Activated T-helper 1 cell treated with anti-CD3 and anti-CD28 coated beads, Interleukin-2, amount 50 U/mL, for 16 hours (primary cell): ENCODE data around the gene BNIP3.

Experiments used
- DNase-seq, 2 donors: peaks; one replicate each; pipeline ENCODE4 v3.0.0-alpha.2; 2020; ENCODE audit warnings: low read depth in 1 of 2, low spot score in 1 of 2

Gene BNIP3

DNA sequence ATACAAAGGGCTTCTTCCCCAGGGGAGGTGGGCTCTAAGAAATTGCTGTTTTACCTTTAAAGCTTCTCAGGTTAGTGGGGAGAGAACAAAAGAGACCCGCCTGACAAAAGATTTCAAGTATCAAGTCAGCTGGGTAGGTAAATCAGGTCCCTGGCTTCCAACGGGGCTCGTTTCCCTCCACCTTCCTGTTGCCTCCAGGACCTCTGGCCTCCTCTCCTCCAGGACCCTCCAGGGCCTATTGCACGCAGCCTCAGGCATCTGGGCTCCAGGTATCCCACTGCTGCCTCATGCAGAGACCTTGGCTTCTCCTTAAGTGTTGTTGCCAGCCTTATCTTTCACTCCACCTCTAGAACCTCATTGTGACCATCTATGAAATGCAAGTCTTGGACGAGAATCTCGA, 2.9 kb downstream of the BNIP3 start:
- no peak for DNase-seq

DNA sequence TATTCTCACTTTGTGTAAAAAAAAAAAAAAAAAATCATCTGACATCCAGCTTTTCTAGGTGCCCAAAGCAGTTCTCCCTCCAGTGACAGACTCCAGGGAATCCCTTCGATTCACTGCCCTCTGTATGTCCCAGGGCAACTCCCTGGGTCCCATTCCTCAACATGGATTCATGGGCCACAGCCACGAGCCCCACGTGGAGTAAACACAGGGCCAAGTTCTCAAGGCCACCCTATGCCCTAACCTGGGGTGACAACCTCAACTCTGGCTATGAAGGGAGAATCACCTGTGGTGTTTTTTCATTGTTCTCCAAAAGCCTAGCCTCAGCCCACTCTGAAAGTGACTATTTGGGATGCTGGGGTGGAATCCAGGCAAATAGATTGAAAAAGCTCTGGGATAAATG, 3.4 kb downstream of the BNIP3 start:
- no peak for DNase-seq

DNA sequence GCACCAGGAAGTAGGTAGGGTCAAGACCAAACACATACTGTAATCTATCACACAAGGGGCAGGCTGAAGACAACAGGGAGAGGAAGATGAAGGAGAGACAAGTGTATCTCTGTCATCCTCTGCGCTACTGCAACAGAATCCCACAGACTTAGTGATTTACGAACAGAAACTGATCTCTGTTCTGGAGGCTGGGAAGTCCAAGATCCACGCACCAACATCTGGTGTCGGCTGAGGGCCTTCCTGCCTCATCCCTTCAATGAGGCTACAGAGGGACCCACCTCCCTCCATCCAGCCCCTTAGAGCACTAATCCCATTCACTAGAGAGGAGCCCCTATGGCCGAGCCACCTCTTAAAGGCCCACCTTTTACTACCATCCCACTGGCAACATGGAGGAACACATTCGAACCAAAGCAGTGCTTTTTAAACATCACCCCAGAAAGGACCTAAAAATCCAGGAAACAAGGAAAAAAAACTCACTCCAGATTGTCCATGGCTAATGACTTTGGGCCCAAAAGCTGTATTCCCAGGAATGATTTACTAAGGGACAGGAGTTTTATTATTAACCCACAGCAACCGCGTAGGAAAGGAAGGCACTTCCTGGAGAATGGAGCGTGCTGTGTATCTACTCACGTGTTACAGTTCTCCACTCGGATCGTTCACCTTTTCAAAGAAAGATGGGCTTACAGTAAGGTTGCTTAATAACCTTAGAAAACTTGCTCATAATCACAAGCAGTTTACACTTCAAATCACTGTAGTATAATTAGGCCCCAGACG, 4.2 kb downstream of the BNIP3 start:
- DNase-seq: no peak

DNA sequence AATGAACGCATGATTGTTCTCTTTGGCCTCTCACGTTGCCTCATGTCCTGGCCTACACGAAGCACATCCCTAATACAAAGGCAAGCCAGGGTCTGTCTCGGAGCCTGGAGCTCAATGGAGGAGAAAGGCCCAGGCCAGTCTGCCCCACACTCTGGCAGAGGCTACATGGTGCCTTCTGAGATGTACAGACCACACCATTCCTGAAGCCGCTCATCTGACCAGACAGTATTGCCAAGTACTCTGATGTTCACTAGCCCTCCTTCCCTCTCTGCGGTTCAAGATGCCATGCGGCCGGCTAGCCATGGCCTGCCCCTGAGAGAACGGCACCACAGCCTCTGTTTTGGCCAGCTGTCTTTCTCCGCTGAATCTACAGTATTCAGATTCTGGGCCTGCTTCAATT, 5.9 kb downstream of the BNIP3 start:
- no peak for DNase-seq

DNA sequence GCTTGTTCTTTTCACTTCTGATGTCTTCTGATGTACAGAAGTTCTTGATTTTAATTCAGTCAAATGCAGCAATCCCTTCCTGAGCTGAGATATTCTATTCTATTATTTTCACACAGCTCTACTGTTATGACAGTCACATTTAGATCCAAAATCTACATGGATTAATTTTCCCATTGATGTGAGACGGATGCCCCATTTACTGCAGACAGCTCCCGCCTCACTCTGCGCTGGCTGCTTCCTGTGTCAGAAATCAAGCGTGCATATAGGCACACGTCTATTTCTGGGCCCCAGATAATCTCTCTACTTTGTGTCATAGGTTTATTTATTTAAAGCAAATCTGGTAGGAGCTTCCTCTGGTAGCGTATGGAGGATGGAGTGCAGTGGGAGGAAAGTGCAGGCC, 6.7 kb downstream of the BNIP3 start:
- no peak for DNase-seq

DNA sequence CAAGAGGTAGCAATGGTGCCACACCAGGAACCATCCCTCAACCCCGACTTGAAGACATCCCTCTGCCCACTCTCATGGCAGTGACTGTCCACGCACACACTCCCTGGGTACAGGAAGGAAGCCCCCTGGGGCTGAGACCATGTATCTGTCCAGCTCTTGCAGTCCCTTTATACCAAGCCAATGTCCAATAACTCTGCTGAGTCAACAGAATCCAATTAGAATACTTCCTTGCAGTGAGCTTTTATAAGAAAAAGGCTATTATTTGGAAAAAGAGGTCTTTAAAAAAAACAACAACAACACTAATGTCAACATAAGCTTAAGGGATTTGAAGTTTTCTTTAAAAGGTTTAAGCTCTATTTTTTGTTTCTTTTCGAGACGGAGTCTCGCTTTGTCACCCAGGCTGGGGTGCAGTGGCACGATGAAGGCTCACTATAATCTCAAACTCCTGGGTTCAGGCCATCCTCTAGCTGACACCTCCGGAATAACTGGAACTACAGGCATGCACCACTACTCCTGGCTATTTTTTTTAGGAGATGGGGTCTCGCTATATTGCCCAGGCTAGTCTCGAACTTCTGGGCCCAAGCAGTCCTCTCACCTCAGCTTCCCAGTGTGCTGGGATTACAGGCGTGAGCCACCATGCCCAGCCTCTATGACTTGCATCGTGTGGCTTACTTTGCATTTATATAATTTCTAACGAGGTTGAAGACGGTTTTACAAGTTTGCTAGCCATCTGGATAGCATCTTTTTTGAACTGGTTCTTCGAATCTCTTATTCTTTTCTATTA, 7.5 kb downstream of the BNIP3 start:
- DNase-seq: no peak

DNA sequence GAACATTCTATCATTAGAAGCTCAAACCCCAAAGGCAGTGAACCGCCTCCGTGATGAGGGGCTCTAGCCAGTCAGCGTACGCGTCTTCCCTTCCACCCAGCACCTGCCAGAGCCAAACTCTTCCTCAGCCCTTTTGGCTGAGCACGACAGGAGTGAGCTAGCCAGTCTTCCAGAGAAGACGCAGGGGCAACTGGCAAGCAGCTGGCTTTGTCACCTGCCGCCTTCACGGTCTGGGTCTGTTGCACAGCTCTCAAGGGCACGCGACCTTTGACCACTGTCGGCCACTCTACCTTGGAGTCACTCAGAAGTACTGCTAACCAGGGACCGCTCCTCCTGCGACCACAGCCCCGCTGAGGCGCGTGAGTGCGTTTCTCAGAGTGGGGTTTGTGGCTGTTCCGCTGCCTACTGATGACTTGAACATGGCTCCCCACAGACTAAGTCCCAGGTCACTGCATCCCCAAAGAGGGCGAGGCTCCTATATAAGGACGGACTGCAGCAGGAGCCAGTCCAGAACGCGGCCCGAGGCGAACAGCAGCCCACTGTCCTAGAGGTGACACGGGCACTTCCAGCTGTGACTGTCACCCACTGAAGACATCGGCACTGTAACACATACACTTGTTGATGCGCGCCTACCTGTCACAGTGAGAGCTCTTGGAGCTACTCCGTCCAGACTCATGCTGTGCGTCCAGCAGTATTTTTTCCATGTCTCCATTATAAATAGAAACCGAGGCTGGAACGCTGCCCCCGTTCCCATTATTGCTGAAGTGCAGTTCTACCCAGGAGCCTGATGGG, 8.4 kb downstream of the BNIP3 start:
- DNase-seq: no peak

DNA sequence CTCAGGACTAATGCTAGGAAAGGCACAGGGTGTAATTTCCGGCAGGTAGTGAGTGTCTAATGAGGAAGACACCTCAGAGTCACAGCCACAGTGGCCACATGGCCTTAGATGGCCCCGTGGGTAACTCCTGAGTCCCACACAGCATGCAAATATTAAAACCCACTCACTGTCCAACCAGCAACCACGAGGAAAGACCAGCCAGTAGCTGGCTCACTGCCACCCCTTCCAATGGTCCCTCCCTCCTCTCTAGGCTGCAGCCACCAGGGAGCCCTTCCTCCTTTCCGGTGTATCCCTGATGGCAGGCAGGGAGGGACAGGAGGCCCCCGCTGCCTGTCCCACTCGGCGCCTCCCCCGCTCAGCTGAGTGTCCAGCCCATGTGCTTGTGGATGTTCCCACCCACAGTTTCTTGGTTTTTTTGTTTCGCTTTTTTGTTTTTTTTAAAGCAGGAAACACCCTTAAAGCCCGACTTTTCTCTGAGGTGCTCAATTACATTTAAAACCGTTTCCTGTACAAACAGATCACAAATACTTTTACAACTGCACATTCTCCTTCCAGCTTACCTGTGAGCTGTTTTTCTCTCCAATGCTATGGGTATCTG, 9.2 kb downstream of the BNIP3 start:
- no peak for DNase-seq

DNA sequence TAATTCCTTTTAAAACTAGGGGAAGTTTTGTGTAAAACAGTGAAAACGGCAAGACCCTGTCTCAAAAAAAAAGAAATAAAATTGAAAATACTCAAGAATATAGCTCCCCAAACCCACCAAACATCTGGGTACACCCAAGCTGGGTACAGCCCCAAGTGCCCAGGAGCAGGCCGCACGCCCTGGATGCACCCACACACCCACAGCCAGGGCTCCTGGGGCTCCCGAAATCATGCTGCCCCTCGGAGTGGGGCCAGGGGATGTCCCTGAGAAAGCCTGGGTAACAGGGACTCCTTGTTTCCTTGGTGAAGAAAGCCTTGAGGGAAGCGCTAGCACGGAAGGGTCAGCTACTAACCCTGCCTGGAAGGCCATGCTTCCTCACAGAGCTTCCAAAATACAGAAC, 10.1 kb downstream of the BNIP3 start:
- no peak for DNase-seq

DNA sequence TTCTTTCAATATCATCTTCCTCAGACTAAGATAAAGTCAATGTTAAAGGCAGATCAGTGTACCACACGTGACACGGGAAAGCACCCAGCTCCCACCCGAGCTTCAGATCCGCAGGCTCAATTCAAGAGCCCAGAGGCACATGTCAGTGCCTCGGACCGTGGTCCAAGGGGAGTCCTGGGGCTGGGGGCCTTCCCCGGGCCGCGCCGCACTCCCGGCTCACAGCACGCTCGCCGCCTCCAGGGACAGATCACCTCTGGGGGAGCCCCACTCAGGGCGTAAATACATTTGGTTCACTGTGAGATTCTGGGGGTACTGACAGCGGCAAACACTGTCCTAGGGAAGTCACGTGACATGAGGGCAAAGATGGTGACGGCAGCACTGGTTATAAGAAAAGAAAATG, 10.8 kb downstream of the BNIP3 start:
- no peak for DNase-seq

DNA sequence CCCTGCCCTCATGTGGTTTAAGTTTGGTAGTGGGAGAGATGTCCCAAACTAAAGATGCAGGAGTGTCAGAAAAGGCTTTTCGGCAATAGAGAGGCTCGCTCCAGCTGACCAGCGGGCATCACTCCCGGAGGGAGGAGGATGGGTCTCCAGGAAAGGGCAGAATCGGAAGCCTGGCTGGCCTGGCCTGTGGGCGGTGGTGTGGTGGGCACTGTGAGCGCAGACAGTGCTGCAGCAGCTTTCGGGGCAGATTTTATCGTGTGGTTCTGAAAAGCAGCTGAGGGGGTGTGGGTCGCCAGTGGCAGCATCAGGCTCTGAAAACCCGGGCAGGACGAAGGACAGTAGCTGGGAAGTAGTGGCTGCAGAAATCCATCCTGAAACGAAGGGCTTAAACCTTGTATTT, 12.8 kb downstream of the BNIP3 start:
- no peak for DNase-seq

DNA sequence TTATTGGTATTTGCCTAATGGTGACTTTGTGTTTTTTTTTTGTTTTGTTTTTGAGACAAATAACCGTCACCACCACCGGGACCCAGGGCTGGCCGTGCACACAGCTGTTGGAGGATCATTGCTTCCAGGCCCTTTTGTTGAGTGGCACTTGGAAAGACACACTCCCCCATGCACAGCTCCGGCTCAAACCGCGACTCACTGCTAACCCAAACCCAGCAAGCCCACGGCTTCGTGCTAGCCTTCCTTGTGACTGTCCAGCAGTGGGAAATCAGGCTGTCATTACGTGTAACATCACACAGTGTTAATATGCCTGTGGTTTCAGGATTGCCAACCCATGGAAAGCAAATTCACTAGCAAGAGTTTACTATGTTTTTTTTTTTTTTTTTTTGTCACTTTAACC, 17.4 kb downstream of the BNIP3 start:
- no peak for DNase-seq

DNA sequence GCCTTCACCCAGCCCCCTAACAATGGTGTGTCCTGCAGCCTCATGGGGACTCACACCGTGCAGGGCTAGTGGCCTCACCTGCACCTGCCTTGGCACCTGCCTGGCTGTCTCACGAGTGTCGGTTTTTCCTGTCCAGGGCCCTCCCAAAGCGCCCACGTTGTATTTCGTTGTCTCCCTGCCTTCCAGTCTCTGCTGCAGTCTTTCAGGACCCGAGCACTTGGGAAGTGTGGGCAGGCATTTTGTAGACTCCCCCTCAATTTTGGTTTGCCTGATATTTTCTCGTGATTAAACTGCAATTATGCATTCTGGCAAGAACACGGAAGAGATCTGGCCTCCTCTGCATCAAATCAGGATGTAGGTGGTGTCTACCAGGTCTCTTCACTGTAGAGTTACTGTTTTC, 17.9 kb downstream of the BNIP3 start:
- no peak for DNase-seq

DNA sequence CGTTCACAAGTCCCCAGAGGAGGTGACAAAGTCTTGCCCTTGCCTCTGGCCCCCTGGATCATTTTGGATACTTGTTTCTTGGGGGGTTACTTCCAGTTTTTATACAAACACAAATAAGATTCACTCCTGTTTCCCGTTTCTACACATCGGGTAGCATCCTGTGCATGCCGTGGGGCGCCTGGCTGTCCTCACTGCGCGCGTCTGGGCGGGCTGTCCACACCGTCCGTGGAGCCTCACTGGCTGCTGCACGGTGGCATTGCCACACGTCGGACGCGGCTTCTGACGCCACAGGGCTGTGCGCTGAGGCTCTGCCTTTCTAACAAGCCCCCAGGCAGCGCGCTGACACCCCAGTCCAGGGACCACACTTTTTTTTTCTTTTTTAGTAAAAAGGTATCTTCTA, 18.4 kb downstream of the BNIP3 start:
- no peak for DNase-seq

DNA sequence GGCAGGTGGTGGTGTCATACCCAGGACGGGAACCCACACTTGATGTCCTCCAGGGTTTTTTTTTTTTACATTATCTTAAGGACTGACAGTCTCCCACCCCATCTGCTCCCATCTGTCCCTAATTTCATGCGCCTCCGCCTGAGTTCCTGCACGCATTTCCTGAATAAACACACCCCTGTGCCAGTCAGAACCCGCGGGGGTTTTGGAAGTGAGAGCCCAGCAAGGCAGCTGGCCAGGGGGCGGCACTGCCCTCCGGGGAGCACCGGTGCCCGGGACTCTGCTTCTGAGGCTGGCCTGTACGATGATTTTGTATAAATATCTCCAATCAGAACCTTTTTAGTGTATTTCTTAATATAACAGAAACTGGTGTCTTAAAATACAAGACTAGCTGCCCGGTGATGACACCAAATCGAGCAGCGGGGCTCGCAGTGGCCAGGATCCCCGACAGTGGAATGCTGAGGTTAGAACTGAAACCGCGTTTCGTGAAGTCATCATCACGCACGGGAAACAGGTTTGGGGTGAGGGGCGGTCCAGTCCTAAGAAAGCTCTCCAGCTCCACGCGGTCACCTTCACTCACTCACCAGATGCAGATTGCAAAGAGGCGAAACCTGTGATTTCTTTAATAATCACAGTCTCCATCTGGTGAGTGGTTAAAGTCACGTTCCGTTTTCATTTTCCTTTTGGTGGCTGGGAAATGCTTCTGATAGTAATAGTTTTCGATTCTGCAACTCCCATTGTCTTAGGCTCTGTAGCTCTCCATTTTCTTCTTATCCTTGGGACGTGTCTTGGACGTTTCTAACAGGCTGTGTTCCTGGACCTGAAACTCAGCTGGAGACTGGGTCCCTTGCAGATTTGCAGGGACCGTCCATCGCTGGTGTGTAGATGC, 19.7 kb downstream of the BNIP3 start:
- no peak for DNase-seq

DNA sequence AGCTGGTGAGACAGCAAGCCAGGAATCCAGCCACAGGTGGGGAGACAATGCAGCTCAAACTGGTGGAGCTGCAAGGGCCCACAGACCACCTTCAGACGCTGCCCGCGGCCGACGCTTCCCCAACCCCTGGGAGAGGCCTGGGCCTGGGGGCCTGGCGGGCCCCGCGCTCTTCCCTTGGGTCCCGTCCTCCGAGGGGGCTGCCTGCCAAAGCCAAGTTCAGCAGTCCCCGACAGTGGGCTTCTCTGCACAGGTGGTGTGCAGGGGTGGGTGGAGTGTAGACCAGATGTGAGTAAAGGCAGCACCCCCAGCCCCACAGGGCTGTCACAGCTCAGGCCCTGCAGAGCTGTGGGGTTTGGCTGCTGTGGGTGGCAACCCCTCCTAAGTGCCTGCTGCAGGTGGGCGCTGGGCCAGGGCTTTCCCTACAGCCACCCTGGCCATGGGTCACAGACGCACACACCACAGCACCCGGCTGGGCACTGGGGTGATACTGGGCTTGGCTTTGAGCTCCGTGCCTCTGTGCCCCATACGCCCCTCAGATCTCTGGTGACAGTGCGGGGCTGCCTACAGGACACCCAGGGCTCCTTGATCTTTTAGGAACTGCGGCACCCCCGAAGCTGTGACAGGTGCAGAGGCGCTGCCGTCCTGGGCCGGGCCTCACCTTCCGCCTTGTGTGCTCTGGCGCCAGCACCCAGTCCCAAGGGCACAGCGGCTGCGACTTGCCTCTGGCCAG, 20.5 kb downstream of the BNIP3 start:
- DNase-seq: no peak

DNA sequence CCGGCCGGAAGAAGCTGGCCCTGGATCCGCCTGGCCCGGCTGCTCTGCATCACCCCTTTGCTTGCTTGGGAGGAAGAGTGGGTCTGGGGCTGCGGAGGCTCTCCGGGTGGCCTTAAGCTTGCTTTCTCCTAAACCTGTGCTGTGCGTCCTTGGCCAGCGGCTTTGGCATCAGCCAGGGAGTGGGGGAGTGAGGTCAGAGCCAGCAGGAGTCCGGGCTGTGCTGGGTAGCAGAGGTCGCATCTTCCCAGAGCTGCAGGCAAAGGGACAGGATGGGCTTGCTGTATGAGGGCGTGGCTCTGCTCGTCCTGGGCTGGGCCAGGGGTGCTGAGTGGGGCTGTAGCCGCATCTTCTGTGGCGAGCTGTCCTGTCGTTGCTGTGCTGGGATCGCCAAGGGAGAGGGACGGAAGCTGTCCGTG, 21.1 kb downstream of the BNIP3 start:
- DNase-seq: no peak

DNA sequence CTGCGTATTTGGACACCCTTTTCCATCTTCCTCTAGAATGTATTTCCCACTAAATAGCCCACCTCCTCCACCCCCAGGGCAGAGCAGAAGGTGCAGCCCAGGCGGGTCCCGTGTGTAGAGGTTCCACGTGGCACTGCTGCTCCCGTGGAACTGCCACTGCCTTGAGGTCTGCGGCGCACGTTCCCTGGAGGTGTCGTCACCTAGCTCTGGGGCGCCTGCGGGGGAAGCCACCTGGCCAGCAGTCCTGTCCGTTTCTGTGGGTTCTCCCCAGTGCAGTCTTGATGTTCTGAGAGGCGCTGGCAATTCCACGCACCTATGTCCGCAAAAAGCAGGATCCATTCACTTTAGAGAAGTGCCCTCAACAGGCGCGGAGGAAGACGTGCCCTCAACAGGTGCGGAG, 21.9 kb downstream of the BNIP3 start:
- DNase-seq: no peak

DNA sequence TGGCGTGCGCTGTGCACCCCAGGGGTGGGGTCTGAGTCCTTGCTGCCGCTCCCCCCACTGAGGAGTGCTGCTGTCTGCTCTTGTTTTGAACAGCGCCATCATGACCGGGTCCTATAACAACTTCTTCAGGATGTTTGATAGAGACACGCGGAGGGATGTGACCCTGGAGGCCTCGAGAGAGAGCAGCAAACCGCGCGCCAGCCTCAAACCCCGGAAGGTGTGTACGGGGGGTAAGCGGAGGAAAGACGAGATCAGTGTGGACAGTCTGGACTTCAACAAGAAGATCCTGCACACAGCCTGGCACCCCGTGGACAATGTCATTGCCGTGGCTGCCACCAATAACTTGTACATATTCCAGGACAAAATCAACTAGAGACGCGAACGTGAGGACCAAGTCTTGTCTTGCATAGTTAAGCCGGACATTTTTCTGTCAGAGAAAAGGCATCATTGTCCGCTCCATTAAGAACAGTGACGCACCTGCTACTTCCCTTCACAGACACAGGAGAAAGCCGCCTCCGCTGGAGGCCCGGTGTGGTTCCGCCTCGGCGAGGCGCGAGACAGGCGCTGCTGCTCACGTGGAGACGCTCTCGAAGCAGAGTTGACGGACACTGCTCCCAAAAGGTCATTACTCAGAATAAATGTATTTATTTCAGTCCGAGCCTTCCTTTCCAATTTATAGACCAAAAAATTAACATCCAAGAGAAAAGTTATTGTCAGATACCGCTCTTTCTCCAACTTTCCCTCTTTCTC, 26.0 kb downstream of the BNIP3 start:
- no peak for DNase-seq
